ENCODE measurements around the gene TMUB2.

- no peak for TF ChIP-seq POLR2A (IDR thresholded peaks at IDR 0.05; ENCODE audit: low read depth, low read length)
- TF ChIP-seq TAF1 (IDR thresholded peaks at IDR 0.05; ENCODE audit: low read depth, low read length), result no peak
- no peak for TF ChIP-seq POLR2AphosphoS5 (IDR thresholded peaks at IDR 0.05; ENCODE audit: low read depth, low read length)
Observed at GRCh38 chr17:44152875-44153274, 33.9 kb upstream of the TMUB2 start.

All from GM12891 (cell line).